Measurements from ENCODE around the gene KCNK15.
A peak's percentile ranks its signal among the peaks of the same experiment; 100 is the strongest.

KCNK15 gene

DNA sequence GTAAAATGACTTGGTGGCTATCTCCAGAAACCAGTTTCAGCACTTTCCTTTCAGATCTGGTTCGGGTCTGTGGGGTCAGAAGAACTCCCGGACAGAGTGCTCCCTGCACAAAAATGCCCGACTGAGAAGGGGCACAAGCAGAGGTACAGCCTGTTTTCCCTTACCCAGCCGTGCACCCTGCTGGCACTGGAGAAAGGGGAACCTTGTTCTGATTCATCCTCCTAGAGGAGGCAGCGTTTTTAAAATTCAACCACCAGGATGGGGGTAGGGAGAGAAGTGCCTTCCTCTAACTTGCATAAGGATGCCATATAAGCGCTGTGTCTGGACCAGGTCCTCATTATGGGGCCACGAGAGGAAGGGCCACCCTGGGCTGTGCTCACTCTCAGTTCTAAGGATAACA is 47.1 kb downstream of the KCNK15 start:
- no peak for DNase-seq

DNA sequence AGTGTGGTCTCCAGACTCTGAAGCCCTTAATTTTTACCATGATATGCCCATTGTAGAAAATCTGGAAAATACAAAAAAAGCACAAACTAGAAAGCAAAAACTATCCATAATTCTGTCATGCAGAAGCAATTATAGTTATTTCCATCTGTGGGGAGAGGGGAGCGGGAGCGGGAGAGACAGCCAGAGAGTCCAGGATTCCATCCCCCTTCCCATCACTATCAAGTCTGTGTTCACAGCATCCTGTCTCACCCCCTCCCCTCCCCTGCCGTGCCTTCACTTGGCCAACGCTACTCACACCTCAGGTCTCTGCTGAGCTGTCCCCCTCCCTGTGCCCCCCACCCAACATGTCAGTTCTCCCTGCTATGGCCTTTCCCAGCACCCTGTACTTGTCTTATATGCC is 50.2 kb downstream of the KCNK15 start:
- DNase-seq: no peak

DNA sequence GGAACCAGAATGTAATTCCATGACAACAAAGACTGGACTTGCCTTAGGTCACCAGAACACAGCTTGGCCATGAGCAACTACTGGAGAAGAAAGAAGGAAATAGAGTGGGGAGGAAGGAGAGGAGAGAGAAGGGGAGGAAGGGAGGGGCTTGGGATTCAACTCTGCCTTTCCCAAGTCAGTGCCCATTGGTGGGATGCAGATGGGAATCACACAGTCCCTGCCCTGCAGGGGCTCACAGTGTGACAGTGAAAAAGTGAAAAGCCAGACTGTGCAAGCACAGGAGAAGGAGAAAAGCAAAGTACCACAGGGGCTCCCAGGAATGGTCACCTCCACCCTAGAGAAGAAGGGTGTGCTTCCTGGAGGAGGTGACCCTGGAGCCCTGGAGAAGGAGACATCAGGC is 50.6 kb downstream of the KCNK15 start:
- DNase-seq: no peak

DNA sequence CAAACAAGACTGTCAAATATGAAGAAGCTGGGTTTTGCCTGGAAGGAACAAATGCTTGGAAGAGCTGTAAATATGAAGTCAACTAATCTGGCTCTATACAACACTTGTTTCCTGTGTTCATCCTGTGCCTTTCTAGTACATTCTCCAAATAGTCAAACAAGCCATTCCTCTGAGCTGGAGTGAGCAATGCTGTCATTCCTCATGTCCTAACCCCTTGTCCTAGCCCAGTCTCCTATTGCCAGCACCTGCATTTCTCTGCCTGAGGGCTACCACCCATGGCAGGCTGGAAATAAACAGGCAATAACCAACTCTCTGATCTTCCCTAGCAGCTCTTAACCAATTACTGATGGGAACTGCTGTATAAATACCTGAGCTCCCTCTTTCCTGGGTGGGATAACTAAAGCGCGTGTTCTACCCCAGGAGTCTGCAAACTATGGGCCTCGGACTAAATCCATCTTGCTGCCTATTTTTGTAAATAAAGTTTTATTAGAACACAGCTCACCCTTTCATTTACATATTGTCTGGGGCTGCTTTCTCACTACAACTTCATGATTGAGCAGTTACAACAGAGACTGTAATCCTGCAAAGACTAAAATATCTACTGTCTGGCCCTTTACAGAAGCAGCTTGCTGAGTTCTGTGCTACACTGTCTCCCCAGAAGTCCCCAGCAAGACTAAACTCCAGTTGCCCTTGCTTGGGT is 51.2 kb downstream of the KCNK15 start:
- peak; percentile 69 for DNase-seq

DNA sequence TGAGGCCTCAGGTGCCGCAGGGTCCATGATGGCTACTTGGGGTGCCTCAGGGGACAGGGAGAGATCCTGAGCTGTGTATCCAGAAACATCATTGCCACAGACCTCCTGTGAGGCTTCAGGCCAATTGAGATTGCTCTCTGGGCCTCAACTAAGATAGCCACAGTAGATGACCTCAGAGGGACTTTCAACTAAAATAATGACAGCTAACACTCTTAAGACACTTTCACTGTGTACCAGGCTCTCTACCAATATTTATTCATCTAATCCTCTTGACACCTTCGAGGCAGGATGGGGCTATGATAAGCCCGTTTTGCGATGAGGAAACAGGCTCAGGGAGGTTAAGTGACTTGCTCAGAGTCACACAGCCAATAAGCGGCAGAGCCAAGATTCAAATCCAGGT is 54.0 kb downstream of the KCNK15 start:
- DNase-seq: no peak

DNA sequence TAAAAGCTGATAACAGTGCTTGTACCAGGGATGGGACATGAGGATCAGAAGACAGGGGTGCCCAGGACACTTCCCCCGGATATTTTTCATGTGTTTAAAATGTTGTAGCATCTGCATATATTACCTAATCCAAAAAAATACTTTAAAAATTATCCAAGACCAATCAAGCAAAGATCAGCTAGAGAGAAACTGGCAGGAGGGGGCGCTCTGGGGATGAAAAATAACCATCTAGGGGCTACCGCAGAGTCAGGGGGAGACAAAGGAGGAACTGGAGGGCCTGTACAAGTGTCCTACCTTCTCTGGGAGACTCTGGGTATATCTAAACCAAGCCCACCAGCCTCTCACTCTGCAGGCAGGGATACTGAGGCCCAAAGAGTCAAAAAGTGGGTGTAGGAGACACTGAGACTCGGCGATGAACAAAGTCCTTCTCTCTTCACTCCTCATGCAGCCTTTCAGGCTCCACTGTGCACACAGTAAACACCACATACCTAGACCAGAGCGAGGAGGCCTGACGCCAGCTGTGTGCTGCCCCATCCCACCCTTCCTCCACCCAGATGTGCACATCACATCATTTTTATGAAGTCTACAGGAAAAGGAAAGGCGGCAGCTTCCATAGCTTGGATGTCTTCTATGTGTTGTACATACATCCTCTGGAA is 54.9 kb downstream of the KCNK15 start:
- no peak for DNase-seq

Measured in islet precursor cell (in vitro differentiated cells).